ENCODE results near the gene HSPB6.

Gene HSPB6

DNA sequence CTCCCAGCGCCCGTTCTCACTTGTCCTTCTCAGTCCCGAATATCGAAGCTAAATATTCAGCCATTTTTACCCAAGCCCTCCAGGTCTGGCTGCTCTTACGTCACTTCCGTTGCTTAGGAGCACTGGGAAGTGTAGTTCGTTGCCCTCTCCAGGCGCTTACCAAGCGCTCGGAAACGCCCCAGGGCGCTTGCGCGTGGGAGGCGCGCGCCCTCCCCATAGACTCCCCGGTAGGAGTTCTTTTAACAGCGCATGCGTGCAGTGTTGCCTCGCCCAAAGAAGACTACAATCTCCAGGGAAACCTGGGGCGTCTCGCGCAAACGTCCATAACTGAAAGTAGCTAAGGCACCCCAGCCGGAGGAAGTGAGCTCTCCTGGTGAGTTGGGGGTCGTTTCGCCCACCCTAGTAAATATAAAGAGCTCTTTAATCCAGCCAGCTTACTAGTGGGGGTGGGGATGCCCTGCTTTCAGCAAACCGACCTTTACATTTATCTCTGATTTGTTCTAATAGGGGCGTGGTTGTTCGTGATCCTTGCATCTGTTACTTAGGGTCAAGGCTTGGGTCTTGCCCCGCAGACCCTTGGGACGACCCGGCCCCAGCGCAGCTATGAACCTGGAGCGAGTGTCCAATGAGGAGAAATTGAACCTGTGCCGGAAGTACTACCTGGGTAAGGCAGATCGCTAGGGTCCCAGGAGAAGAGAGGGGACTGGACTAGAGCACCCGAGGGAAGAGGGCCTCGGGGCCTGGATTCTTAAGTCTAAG is 11.3 kb downstream of the HSPB6 start, which contains the start of the genes PSENEN and U2AF1L4:
Gene PSENEN, plus strand, starts transcription at position 324 of the 759 bp plus-strand sequence. Its CDS starts 280 bp downstream, at position 604.
Gene U2AF1L4, minus strand, starts transcription at position 91 of the 759 bp plus-strand sequence. Its CDS starts 27 bp downstream, at position 64.
- TF ChIP-seq, protein P1, sequence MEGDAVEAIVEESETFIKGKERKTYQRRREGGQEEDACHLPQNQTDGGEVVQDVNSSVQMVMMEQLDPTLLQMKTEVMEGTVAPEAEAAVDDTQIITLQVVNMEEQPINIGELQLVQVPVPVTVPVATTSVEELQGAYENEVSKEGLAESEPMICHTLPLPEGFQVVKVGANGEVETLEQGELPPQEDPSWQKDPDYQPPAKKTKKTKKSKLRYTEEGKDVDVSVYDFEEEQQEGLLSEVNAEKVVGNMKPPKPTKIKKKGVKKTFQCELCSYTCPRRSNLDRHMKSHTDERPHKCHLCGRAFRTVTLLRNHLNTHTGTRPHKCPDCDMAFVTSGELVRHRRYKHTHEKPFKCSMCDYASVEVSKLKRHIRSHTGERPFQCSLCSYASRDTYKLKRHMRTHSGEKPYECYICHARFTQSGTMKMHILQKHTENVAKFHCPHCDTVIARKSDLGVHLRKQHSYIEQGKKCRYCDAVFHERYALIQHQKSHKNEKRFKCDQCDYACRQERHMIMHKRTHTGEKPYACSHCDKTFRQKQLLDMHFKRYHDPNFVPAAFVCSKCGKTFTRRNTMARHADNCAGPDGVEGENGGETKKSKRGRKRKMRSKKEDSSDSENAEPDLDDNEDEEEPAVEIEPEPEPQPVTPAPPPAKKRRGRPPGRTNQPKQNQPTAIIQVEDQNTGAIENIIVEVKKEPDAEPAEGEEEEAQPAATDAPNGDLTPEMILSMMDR (conservative IDR thresholded peaks at IDR 0.05), result no peak
- peak within 1 kb of the TSS; percentile 97 for H3K27ac ChIP-seq

DNA sequence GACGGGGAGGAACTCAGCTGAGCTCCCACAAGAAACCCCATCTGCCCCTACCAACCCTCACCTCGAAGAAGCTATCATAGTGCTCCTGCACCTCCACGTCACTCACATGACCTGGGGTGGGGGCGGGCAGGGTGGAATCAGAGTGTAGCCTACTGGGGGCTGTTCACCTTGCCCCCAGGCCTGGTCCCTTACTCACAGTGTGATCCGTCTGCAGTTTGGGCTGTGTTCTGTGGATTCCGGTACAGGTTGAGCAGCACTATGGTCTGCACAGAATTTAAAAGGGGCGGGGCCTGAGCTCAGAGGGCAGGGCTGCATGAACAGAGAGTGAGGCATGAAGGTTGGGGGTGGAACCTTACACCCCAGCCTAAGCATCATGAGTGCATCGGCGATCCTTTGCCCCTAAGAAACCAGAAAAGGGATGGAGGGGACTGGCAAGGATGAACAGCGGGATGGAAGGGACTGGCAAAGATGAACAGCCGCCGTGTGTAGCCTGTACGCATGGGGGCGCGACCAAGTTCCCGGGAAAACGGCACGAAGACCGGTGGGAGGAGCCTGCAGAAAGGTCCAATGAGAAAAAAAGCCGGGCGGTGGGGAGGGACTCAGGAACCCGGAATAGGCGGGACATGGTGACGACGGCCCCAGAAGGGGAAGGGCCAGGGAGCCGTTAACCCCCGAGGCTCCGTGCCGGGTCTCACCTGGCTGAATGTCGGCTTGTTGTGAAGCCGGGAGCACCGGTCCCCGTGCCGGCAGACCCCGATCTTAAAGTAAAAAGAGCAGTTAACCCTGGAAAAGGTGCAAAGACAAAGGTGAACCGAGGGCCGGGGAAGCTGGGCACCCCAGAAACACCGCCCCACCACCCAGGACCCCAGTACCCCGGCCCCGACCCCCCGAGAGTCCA is 12.2 kb downstream of the HSPB6 start:
- TF ChIP-seq, protein P1 (conservative IDR thresholded peaks at IDR 0.05), result peak; percentile 65
- H3K27ac ChIP-seq, result peak overlapping the region; percentile 97

DNA sequence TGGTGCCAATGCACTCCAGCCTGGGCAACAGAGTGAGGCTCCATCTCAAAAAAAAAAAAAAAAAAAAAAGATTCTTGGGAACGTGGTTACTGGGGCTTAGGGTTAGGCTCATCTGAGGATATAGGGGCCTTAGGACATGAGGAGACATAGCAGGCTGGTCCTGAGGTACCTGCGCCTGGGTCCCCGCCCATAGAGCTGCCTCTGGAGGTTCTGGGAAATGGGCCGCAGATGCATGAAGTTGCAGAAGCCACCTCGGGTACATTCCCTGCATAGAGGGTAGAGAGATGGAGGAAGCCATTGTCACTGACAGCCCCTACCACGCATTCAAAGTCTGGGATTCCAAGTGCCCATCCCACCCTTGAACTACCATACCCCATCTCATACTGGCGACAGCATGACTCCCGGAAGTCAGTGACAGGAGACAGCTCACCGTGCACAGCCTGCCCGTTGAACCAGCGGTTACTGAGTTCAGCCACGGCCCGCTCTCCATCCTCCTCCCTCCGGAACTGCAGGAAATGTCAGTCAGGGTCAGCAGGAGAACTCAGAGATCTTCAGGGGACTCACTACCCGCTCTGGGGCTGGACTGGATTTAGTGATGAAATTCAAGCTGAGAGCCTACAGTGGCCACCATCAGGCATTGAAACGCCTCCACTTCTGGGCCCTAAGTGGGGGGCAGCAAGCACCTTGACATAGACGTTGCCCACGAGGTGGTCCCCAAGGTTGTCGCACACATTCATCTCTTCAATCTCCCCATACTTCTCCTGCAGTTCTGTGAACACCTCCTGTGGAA is 13.0 kb downstream of the HSPB6 start:
- TF ChIP-seq, protein P1 (conservative IDR thresholded peaks at IDR 0.05), result no peak
- H3K27ac ChIP-seq, result peak overlapping the region; percentile 97

DNA sequence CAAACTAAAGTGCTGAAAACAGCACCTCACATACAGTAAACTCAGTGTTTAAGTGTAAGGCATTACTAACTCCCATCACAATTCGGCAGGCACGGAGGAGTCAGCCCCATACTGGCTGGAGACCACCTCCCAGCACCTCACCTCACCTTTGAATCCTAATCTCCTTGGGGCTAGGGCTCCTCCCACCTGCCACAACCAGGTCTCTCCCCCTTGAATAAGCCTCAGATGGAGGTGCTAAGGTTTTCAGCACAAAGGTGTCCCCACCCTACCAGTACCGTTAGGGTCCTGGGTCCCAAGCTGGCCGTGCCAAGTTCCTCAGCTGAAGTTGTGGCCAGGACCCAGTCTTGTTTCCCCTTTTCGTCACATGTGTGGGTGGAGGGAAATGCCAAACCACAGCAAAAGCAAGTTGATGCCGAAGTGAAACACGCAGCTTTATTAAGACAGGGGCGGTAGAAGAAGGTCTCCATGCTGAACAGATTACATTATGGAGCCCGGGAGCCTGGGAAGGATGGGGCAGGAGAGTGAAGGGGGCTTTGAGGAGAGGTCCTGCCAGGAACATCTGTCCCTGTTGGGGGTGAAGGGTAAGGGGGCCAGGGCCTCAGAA is 14.6 kb downstream of the HSPB6 start, which contains the start of gene IGFLR1:
Gene IGFLR1, minus strand, starts transcription at position 332 of the 604 bp plus-strand sequence. CDS start 1,272 bp downstream, outside the sequence.
- TF ChIP-seq, protein P1 (conservative IDR thresholded peaks at IDR 0.05), result no peak
- H3K27ac ChIP-seq, result peak within 1 kb of the TSS; percentile 85

DNA sequence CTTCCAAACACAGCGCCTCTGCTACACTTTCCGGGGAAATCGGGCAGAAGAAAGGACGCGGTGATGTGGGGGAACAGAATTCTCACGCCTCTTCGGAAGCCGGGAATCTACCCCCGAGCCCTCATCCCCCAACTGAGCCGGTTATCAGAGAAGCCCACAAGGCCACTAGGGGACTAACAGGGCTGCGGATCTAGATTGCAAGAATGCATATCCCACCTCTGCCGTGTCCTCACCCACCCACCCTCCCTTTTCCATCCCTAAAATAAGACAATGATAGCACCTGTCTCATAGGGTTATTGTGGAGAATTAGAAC is 15.7 kb downstream of the HSPB6 start:
- H3K27ac ChIP-seq, result peak overlapping the region; percentile 85
- TF ChIP-seq, protein P1 (conservative IDR thresholded peaks at IDR 0.05), result peak; percentile 24; the same call in 1 of the 2 replicates

DNA sequence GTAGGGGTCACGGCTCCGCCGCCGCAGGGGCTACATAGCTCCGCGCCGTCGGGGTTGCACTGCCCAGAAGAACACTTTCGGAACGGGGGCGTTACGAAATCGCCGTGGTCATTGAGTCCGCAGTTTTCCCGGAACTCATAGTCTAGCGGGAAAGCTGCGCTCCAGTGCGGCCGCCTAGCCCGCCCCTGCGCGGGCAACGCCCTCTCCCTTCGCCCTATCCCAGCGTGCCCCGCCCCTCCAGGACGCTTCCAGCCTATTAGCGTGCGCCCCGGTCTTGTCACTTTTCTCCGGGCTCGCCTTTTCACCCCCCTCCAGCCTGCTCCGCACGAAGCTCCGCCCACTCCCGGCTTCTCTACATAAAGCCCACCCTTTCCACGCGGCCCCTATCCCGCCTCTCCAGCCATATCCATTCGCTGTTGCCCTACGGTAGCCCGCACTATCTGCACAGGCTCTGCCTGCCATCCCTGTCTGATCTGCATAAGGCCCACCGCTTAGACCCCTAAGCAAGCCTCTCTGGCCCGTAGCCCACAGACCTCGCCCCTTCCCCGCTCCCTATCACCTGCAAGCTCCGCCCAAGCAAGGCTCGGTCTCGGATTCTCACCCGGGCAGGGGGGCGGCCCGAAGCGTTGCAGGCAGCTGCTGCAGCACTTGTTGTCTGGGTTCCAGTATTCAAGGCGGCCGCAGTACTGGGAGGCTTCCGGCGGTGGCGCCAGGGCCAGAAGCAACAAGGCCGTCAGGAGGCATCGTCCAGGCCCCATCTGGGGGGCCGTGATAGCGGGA is 16.2 kb downstream of the HSPB6 start:
- TF ChIP-seq, protein P1 (conservative IDR thresholded peaks at IDR 0.05), result peak; percentile 51
- H3K27ac ChIP-seq, result peak overlapping the region; percentile 85

All from VCaP (cell line).